Measurements from ENCODE around the gene KLF6. TPM values are rescaled to one million over a fixed set of nuclear protein-coding genes. Genes with fewer than 3 reads are reported as not detected.

KLF6 gene
- total and polyA plus RNA-seq, 2 donors (not counting 1 experiment from before 2014, with no cell fraction given), result 175 to 921 TPM

GRCh38 chr10:3782146-3782450 is 2.9 kb downstream of the KLF6 start:
- Histone ChIP-seq H3K9me3 (ENCODE audit: control extremely low read depth in 1 of 3, control insufficient read depth in 2 of 3, insufficient read depth in 1 of 3, low read length in 2 of 3) (peaks cover 0 to 6% (median 0%) of the 10 kb centered on the region in 3 donors), H3K9ac (ENCODE audit: low read length) (peak overlapping the region; percentile 99), H2AFZ (ENCODE audit: insufficient read depth, low read depth, low read length, poor library complexity, severe bottlenecking) (no peak overlapping the region), H3K4me2 (replicated peaks; ENCODE audit: low read depth, low read length, poor library complexity, severe bottlenecking) (peak overlapping the region; percentile 82), H3K27me3 (replicated peaks in 1 of 4; ENCODE audit: control extremely low read depth in 1 of 4, control insufficient read depth in 3 of 4, insufficient read depth in 4 of 4, low read length in 3 of 4) (no peaks in the 10 kb centered on the region), H3K36me3 (replicated peaks in 1 of 2; ENCODE audit: control extremely low read depth in 1 of 2, control insufficient read depth in 1 of 2, extremely low read depth in 1 of 2, insufficient read depth in 2 of 2, low read length in 1 of 2) (peaks cover 2 to 49% of the 10 kb centered on the region in 2 experiments), H4K20me1 (ENCODE audit: control insufficient read depth, insufficient read depth, low read length, poor library complexity, severe bottlenecking) (peaks cover 76% of the 10 kb centered on the region), H3K4me3 (ENCODE audit: control extremely low read depth in 1 of 5, extremely low read depth in 1 of 5, insufficient read depth in 1 of 5, low read depth in 2 of 5, low read length in 4 of 5) (peak overlapping the region; percentile 90 to 100 (median 98)), H3K27ac (ENCODE audit: low read length in 2 of 2) (peak overlapping the region; percentile 97 to 99), H3K79me2 (ENCODE audit: control insufficient read depth, insufficient read depth, low read length) (peaks cover 70% of the 10 kb centered on the region), H3K4me1 (ENCODE audit: control insufficient read depth in 2 of 2, insufficient read depth in 2 of 2, low read length in 2 of 2) (peaks cover 38 to 51% of the 10 kb centered on the region in 2 donors)
- DNase-seq (no peak), ATAC-seq (ENCODE audit: low read depth) (no peak)
- no peak for TF ChIP-seq CTCF (IDR thresholded peaks at IDR 0.05)
- Mint-ChIP-seq H3K4me1 (peaks cover 55% of the 10 kb centered on the region), H3K4me3 (peak overlapping the region; percentile 96), H3K27ac (peak overlapping the region; percentile 96), H3K27me3 (no peaks in the 10 kb centered on the region), H3K9me3 (ENCODE audit: insufficient read depth) (no peaks in the 10 kb centered on the region)
- CTCF ChIA-PET, result interaction anchor here (1.0 to 2.1 kb wide), 2 partner anchors 17 to 24 kb away, joined by 3 to 6 read pairs; no protein-coding TSS in a partner anchor
- POLR2A ChIA-PET, result interaction anchor here (0.9 to 2.8 kb wide), 5 partner anchors 21 to 298 kb away, joined by 3 to 17 read pairs (median 4); no protein-coding TSS in a partner anchor
- intact Hi-C loops (cut with micrococcal nuclease), result loop anchor here (1.0 to 10.0 kb wide), 4 partner anchors 21 to 607 kb away; partner anchors contain the start of gene PITRM1
- 51% methylated on average over 7 of the region's 8 CpGs for WGBS (ENCODE audit: insufficient coverage)

- peaks cover 81% of the 10 kb centered on the region for H4K20me1 ChIP-seq (ENCODE audit: control insufficient read depth, insufficient read depth, low read length, poor library complexity, severe bottlenecking)
These were observed 3.4 kb downstream of the KLF6 start for GRCh38 chr10:3781468-3782145.

More at GRCh38 chr10:3781468-3782145, 3.4 kb downstream of the KLF6 start:
- H2AFZ ChIP-seq (ENCODE audit: insufficient read depth, low read depth, low read length, poor library complexity, severe bottlenecking), result no peak overlapping the region
- POLR2A ChIA-PET, result interaction anchor here (0.9 to 2.8 kb wide), 4 partner anchors 20 to 32 kb away, joined by 3 to 17 read pairs (median 4); no protein-coding TSS in a partner anchor
- H3K9me3 Mint-ChIP-seq (ENCODE audit: insufficient read depth), result no peaks in the 10 kb centered on the region
- peaks cover 38 to 52% of the 10 kb centered on the region in 2 donors for H3K4me1 ChIP-seq (ENCODE audit: control insufficient read depth in 2 of 2, insufficient read depth in 2 of 2, low read length in 2 of 2)
- TF ChIP-seq CTCF (IDR thresholded peaks at IDR 0.05), result no peak
- no peak for TF ChIP-seq EZH2 (IDR thresholded peaks at IDR 0.05; ENCODE audit: borderline replicate concordance, insufficient read depth, low read depth, low read length, poor library complexity, severe bottlenecking)
- H3K36me3 ChIP-seq (replicated peaks in 1 of 2; ENCODE audit: control extremely low read depth in 1 of 2, control insufficient read depth in 1 of 2, extremely low read depth in 1 of 2, insufficient read depth in 2 of 2, low read length in 1 of 2), result peaks cover 2 to 54% of the 10 kb centered on the region in 2 experiments
- peak overlapping the region; percentile 97 to 99 for H3K27ac ChIP-seq (ENCODE audit: low read length in 2 of 2)
- peaks cover 58% of the 10 kb centered on the region for H3K4me1 Mint-ChIP-seq
- peak overlapping the region; percentile 96 for H3K27ac Mint-ChIP-seq
- H3K4me2 ChIP-seq (replicated peaks; ENCODE audit: low read depth, low read length, poor library complexity, severe bottlenecking), result peak overlapping the region; percentile 82
- DNase-seq (peak; percentile 54), ATAC-seq (ENCODE audit: low read depth) (no peak)
- CTCF ChIA-PET, result interaction anchor here (1.0 kb wide), 1 partner anchor 23 kb away, joined by 3 read pairs; no protein-coding TSS in a partner anchor
- H3K27me3 ChIP-seq (replicated peaks in 1 of 4; ENCODE audit: control extremely low read depth in 1 of 4, control insufficient read depth in 3 of 4, insufficient read depth in 4 of 4, low read length in 3 of 4), result no peaks in the 10 kb centered on the region
- 85% methylated on average over 27 of the region's 31 CpGs for WGBS (ENCODE audit: insufficient coverage)
- peaks cover 70% of the 10 kb centered on the region for H3K79me2 ChIP-seq (ENCODE audit: control insufficient read depth, insufficient read depth, low read length)
- H3K9me3 ChIP-seq (ENCODE audit: control extremely low read depth in 1 of 3, control insufficient read depth in 2 of 3, insufficient read depth in 1 of 3, low read length in 2 of 3), result peaks cover 0 to 6% (median 0%) of the 10 kb centered on the region in 3 donors
- intact Hi-C loops (cut with micrococcal nuclease), result loop anchor here (1.0 to 10.0 kb wide), 4 partner anchors 20 to 607 kb away; partner anchors contain the start of gene PITRM1
- peak overlapping the region; percentile 90 to 100 (median 98) for H3K4me3 ChIP-seq (ENCODE audit: control extremely low read depth in 1 of 5, extremely low read depth in 1 of 5, insufficient read depth in 1 of 5, low read depth in 2 of 5, low read length in 4 of 5)
- H3K27me3 Mint-ChIP-seq, result no peaks in the 10 kb centered on the region
- H3K9ac ChIP-seq (ENCODE audit: low read length), result peak overlapping the region; percentile 99
- peak overlapping the region; percentile 96 for H3K4me3 Mint-ChIP-seq
